LNCaP clone FGC (cell line): ENCODE data around the gene CHST6.

Experiments used
- DNase-seq: peaks from one replicate; pipeline ENCODE4 v3.0.0-alpha.2; 2011; ENCODE audit warnings: low read depth
- H3K4me3 ChIP-seq: 2 replicates; pipeline ENCODE4 v1.5.1; 2011; ENCODE audit warnings: mild to moderate bottlenecking, low read depth, low read length, control low read depth
- CTCF ChIP-seq: IDR thresholded peaks from 2 replicates; pipeline ENCODE4 v1.5.1; 2012; ENCODE audit warnings: mild to moderate bottlenecking; ENCODE audit not compliant: control insufficient read depth, insufficient read depth; ENCODE audit errors: extremely low read depth

The CHST6 gene

GRCh38 chr16:75462806-75463205 is 32.4 kb downstream of the CHST6 start:
- TF ChIP-seq CTCF: no peak
- no peak for DNase-seq
- H3K4me3 ChIP-seq: peak overlapping the region; percentile 74

GRCh38 chr16:75461575-75461974 is 33.7 kb downstream of the CHST6 start:
- TF ChIP-seq CTCF: no peak
- H3K4me3 ChIP-seq: no peak overlapping the region
- no peak for DNase-seq

- TF ChIP-seq CTCF: no peak
- no peak overlapping the region for H3K4me3 ChIP-seq
- DNase-seq: no peak
Observed at GRCh38 chr16:75460446-75460845, 34.8 kb downstream of the CHST6 start.

- TF ChIP-seq CTCF: no peak
- no peak for DNase-seq
- no peak overlapping the region for H3K4me3 ChIP-seq
Observed at GRCh38 chr16:75459691-75460090, 35.5 kb downstream of the CHST6 start.

- H3K4me3 ChIP-seq: no peak overlapping the region
- DNase-seq: no peak
- no peak for TF ChIP-seq CTCF
Observed at GRCh38 chr16:75458439-75458838, 36.8 kb downstream of the CHST6 start.

- DNase-seq: peak; percentile 75
- no peak for TF ChIP-seq CTCF
- no peak overlapping the region for H3K4me3 ChIP-seq
Observed at GRCh38 chr16:75458029-75458428, 37.2 kb downstream of the CHST6 start.

GRCh38 chr16:75457485-75458021 is 37.7 kb downstream of the CHST6 start:
- H3K4me3 ChIP-seq: no peak overlapping the region
- no peak for DNase-seq
- no peak for TF ChIP-seq CTCF
